ENCODE data around the gene ASPM.
"Not testable (repeated sequence)": the region's sequence is repeated elsewhere in the genome, so short reads cannot be mapped to it uniquely, and the experiment has no call there.

The ASPM gene

GRCh38 chr1:197062692-197063091 is 83.8 kb downstream of the ASPM start:
- in situ Hi-C loops (cut with HindIII; ENCODE audit: low pct_unique_long_range_greater_than_20kb, low sequenced_read_pairs), result no loop called here
- no peak for DNase-seq (ENCODE audit: low read depth in 1 of 2, low spot score in 1 of 2)
- TF ChIP-seq JUND (IDR thresholded peaks at IDR 0.05; ENCODE audit: low read depth), result no peak

- DNase-seq (ENCODE audit: low read depth in 1 of 2, low spot score in 1 of 2), result no peak
- in situ Hi-C loops (cut with HindIII; ENCODE audit: low pct_unique_long_range_greater_than_20kb, low sequenced_read_pairs), result no loop called here
- TF ChIP-seq JUND (IDR thresholded peaks at IDR 0.05; ENCODE audit: low read depth), result no peak
Measured at GRCh38 chr1:197049100-197049499, 97.4 kb downstream of the ASPM start.

GRCh38 chr1:197042676-197043341 is 103.7 kb downstream of the ASPM start:
- DNase-seq (ENCODE audit: low read depth in 1 of 2, low spot score in 1 of 2), result no peak
- TF ChIP-seq JUND (IDR thresholded peaks at IDR 0.05; ENCODE audit: low read depth), result no peak
- in situ Hi-C loops (cut with HindIII; ENCODE audit: low pct_unique_long_range_greater_than_20kb, low sequenced_read_pairs), result no loop called here

- in situ Hi-C loops (cut with HindIII; ENCODE audit: low pct_unique_long_range_greater_than_20kb, low sequenced_read_pairs), result no loop called here
Measured at GRCh38 chr1:197041486-197042353, 104.7 kb downstream of the ASPM start.

GRCh38 chr1:197036861-197037260 is 109.6 kb downstream of the ASPM start:
- in situ Hi-C loops (cut with HindIII; ENCODE audit: low pct_unique_long_range_greater_than_20kb, low sequenced_read_pairs), result no loop called here
- TF ChIP-seq JUND (IDR thresholded peaks at IDR 0.05; ENCODE audit: low read depth), result no peak
- DNase-seq (ENCODE audit: low read depth in 1 of 2, low spot score in 1 of 2), result no peak

More at GRCh38 chr1:197041486-197042353, 104.7 kb downstream of the ASPM start:
- no peak for TF ChIP-seq JUND (IDR thresholded peaks at IDR 0.05; ENCODE audit: low read depth)
- no peak for DNase-seq (ENCODE audit: low read depth in 1 of 2, low spot score in 1 of 2)

- DNase-seq (ENCODE audit: low read depth in 1 of 2, low spot score in 1 of 2); in situ Hi-C loops (cut with HindIII; ENCODE audit: low pct_unique_long_range_greater_than_20kb, low sequenced_read_pairs): not testable (repeated sequence)
Measured at GRCh38 chr1:197034631-197035339, 111.7 kb downstream of the ASPM start.

Measured in T47D (cell line).